ENCODE results near the gene AKAP12. TPM values are rescaled to one million over a fixed set of nuclear protein-coding genes. Genes with fewer than 3 reads are reported as not detected.
"Not testable (repeated sequence)": the region's sequence is repeated elsewhere in the genome, so short reads cannot be mapped to it uniquely, and the experiment has no call there.

The AKAP12 gene
- total RNA-seq, 1 donor from 2014 or later: 0.47 TPM

DNA sequence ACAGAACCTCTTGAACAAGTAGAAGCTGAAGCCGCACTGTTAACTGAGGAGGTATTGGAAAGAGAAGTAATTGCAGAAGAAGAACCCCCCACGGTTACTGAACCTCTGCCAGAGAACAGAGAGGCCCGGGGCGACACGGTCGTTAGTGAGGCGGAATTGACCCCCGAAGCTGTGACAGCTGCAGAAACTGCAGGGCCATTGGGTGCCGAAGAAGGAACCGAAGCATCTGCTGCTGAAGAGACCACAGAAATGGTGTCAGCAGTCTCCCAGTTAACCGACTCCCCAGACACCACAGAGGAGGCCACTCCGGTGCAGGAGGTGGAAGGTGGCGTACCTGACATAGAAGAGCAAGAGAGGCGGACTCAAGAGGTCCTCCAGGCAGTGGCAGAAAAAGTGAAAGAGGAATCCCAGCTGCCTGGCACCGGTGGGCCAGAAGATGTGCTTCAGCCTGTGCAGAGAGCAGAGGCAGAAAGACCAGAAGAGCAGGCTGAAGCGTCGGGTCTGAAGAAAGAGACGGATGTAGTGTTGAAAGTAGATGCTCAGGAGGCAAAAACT, 111.5 kb downstream of the AKAP12 start:
- Mint-ChIP-seq H3K4me1 (ENCODE audit: low read depth) (no peaks in the 10 kb centered on the region), H3K4me3 (no peak overlapping the region), H3K36me3 (ENCODE audit: low read depth) (no peaks in the 10 kb centered on the region), H3K27ac (no peak overlapping the region), H3K9me3 (no peaks in the 10 kb centered on the region), H3K27me3 (ENCODE audit: insufficient read depth) (peaks cover under 1% of the 10 kb centered on the region)
- DNase-seq (ENCODE audit: low spot score): no peak
- intact Hi-C loops (cut with micrococcal nuclease): no loop called here

GRCh38 chr6:151351731-151352130, 112.0 kb downstream of the AKAP12 start:
- Mint-ChIP-seq H3K36me3 (ENCODE audit: low read depth) (no peaks in the 10 kb centered on the region), H3K27me3 (ENCODE audit: insufficient read depth) (no peaks in the 10 kb centered on the region), H3K4me1 (ENCODE audit: low read depth) (no peaks in the 10 kb centered on the region), H3K4me3 (no peak overlapping the region), H3K27ac (no peak overlapping the region), H3K9me3 (no peaks in the 10 kb centered on the region)
- no peak for DNase-seq (ENCODE audit: low spot score)
- intact Hi-C loops (cut with micrococcal nuclease): no loop called here

DNA sequence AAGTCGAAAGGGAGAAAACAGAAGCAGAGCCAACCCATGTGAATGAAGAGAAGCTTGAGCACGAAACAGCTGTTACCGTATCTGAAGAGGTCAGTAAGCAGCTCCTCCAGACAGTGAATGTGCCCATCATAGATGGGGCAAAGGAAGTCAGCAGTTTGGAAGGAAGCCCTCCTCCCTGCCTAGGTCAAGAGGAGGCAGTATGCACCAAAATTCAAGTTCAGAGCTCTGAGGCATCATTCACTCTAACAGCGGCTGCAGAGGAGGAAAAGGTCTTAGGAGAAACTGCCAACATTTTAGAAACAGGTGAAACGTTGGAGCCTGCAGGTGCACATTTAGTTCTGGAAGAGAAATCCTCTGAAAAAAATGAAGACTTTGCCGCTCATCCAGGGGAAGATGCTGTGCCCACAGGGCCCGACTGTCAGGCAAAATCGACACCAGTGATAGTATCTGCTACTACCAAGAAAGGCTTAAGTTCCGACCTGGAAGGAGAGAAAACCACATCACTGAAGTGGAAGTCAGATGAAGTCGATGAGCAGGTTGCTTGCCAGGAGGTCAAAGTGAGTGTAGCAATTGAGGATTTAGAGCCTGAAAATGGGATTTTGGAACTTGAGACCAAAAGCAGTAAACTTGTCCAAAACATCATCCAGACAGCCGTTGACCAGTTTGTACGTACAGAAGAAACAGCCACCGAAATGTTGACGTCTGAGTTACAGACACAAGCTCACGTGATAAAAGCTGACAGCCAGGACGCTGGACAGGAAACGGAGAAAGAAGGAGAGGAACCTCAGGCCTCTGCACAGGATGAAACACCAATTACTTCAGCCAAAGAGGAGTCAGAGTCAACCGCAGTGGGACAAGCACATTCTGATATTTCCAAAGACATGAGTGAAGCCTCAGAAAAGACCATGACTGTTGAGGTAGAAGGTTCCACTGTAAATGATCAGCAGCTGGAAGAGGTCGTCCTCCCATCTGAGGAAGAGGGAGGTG, 112.9 kb downstream of the AKAP12 start:
- no peak for DNase-seq (ENCODE audit: low spot score)
- Mint-ChIP-seq H3K4me1 (ENCODE audit: low read depth) (peaks cover 1% of the 10 kb centered on the region), H3K36me3 (ENCODE audit: low read depth) (no peaks in the 10 kb centered on the region), H3K27ac (no peak overlapping the region), H3K4me3 (no peak overlapping the region), H3K27me3 (ENCODE audit: insufficient read depth) (no peaks in the 10 kb centered on the region), H3K9me3 (no peaks in the 10 kb centered on the region)
- intact Hi-C loops (cut with micrococcal nuclease): no loop called here

GRCh38 chr6:151353795-151354194, 114.0 kb downstream of the AKAP12 start:
- peaks cover 5% of the 10 kb centered on the region for H3K36me3 Mint-ChIP-seq (ENCODE audit: low read depth)
- H3K4me1 Mint-ChIP-seq (ENCODE audit: low read depth): peaks cover 9% of the 10 kb centered on the region
- H3K27ac Mint-ChIP-seq: no peak overlapping the region
- no peak overlapping the region for H3K4me3 Mint-ChIP-seq
- intact Hi-C loops (cut with micrococcal nuclease): no loop called here
- no peak for DNase-seq (ENCODE audit: low spot score)
- no peaks in the 10 kb centered on the region for H3K9me3 Mint-ChIP-seq
- no peaks in the 10 kb centered on the region for H3K27me3 Mint-ChIP-seq (ENCODE audit: insufficient read depth)

- H3K4me1 Mint-ChIP-seq (ENCODE audit: low read depth); H3K9me3 Mint-ChIP-seq; H3K4me3 Mint-ChIP-seq; H3K27me3 Mint-ChIP-seq (ENCODE audit: insufficient read depth); intact Hi-C loops (cut with micrococcal nuclease); H3K27ac Mint-ChIP-seq; DNase-seq (ENCODE audit: low spot score): not testable (repeated sequence)
- peaks cover 15% of the 10 kb centered on the region for H3K36me3 Mint-ChIP-seq (ENCODE audit: low read depth)
Observed at GRCh38 chr6:151356983-151357382, 117.2 kb downstream of the AKAP12 start.

DNA sequence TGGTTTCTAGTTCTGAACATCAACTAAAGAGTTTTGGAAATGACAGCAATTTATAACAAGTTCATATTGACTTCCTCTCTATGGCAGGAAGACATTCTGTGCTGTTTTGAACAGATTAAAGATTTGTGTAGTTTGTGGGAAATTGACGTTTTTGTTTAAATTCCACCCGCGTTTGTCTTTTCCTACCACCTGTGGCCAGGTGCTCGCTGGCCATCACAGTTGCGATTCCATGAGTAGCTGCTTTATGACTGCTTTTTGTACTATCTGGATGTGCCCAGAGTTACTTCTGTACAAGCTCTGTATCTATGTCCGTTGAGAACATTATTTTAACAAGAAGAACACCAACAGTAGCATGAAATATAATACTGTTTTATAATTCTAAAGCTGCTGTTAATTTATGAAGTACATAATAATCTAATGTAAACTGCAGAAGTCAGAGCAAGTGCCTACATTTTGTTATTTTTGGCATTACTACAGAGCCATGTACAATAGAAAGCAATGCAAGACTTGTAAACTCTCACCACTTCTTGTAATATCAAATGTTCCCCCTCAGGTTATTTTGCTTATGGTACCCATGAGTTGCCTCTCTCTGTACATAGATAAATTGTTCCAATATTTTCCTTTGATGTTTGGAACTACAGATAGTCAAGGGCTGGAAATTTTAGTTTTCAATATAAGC, 118.1 kb downstream of the AKAP12 start:
- Mint-ChIP-seq H3K27ac (no peak overlapping the region), H3K4me1 (ENCODE audit: low read depth) (peaks cover 9% of the 10 kb centered on the region), H3K9me3 (no peaks in the 10 kb centered on the region), H3K36me3 (ENCODE audit: low read depth) (peaks cover 18% of the 10 kb centered on the region), H3K4me3 (no peak overlapping the region), H3K27me3 (ENCODE audit: insufficient read depth) (no peaks in the 10 kb centered on the region)
- intact Hi-C loops (cut with micrococcal nuclease): no loop called here
- no peak for DNase-seq (ENCODE audit: low spot score)

- H3K27me3 Mint-ChIP-seq (ENCODE audit: insufficient read depth): no peaks in the 10 kb centered on the region
- intact Hi-C loops (cut with micrococcal nuclease): no loop called here
- H3K27ac Mint-ChIP-seq: no peak overlapping the region
- peaks cover 20% of the 10 kb centered on the region for H3K36me3 Mint-ChIP-seq (ENCODE audit: low read depth)
- H3K9me3 Mint-ChIP-seq: no peaks in the 10 kb centered on the region
- DNase-seq (ENCODE audit: low spot score): no peak
- H3K4me3 Mint-ChIP-seq: no peak overlapping the region
- H3K4me1 Mint-ChIP-seq (ENCODE audit: low read depth): peaks cover 9% of the 10 kb centered on the region
Observed at GRCh38 chr6:151358475-151358874, 118.7 kb downstream of the AKAP12 start.

DNA sequence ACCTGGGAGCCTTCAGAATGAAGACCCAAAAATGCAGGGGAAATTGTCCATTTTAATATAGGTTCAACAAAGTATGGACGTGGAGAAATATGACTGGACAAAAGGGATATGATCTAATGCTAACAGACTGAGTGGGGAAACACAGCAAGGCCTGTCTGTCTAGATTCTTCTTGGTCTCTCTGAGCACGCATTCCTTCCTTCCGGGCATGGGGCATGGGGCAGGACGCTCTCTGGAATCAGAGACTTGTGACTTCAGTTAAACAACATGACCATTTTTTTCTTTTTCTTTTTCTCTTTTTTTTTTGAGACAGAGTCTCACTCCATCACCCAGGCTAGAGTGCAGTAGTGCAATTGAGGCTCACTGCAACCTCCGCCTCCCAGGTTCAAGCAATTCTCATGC, 119.7 kb downstream of the AKAP12 start:
- Mint-ChIP-seq H3K9me3 (no peaks in the 10 kb centered on the region), H3K27me3 (ENCODE audit: insufficient read depth) (no peaks in the 10 kb centered on the region), H3K4me3 (no peak overlapping the region), H3K27ac (no peak overlapping the region), H3K4me1 (ENCODE audit: low read depth) (peaks cover 9% of the 10 kb centered on the region), H3K36me3 (ENCODE audit: low read depth) (peaks cover 25% of the 10 kb centered on the region)
- no peak for DNase-seq (ENCODE audit: low spot score)
- intact Hi-C loops (cut with micrococcal nuclease): no loop called here

GRCh38 chr6:151365233-151365632, 125.5 kb downstream of the AKAP12 start:
- peaks cover 37% of the 10 kb centered on the region for H3K36me3 Mint-ChIP-seq (ENCODE audit: low read depth)
- no peaks in the 10 kb centered on the region for H3K27me3 Mint-ChIP-seq (ENCODE audit: insufficient read depth)
- no peaks in the 10 kb centered on the region for H3K9me3 Mint-ChIP-seq
- peak overlapping the region; percentile 34 for H3K27ac Mint-ChIP-seq
- intact Hi-C loops (cut with micrococcal nuclease): no loop called here
- no peaks in the 10 kb centered on the region for H3K4me1 Mint-ChIP-seq (ENCODE audit: low read depth)
- no peak overlapping the region for H3K4me3 Mint-ChIP-seq
- no peak for DNase-seq (ENCODE audit: low spot score)

GRCh38 chr6:151370509-151371078, 130.8 kb downstream of the AKAP12 start:
- intact Hi-C loops (cut with micrococcal nuclease): no loop called here
- Mint-ChIP-seq H3K36me3 (ENCODE audit: low read depth) (peaks cover 39% of the 10 kb centered on the region), H3K4me1 (ENCODE audit: low read depth) (peaks cover 49% of the 10 kb centered on the region), H3K27ac (peak overlapping the region; percentile 90), H3K4me3 (no peak overlapping the region), H3K27me3 (ENCODE audit: insufficient read depth) (no peaks in the 10 kb centered on the region), H3K9me3 (no peaks in the 10 kb centered on the region)
- no peak for DNase-seq (ENCODE audit: low spot score)

DNA sequence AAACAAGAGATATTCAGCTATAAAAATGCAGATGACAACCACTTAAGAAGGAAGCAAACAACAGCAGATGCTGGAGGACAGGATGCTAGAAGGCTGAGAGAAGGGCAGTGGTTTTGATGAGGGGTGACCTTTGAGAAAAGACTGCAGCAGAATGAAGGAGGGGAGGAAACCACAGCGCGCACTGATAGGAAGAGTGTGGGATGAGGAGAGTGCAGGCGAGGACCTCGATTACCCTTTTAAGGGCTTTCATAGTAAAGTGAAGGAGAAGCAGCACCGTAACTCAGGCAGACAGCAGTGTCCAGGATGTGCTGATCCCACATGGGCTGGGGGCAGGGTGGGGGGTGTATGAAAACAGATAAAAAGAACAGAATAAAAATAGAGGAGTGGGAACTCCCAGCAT, 132.4 kb downstream of the AKAP12 start:
- peak overlapping the region; percentile 90 for H3K27ac Mint-ChIP-seq
- H3K4me3 Mint-ChIP-seq: peak overlapping the region; percentile 58
- intact Hi-C loops (cut with micrococcal nuclease): loop anchor here (1.0 to 2.0 kb wide), 2 partner anchors 8 to 17 kb away; no protein-coding TSS in a partner anchor
- DNase-seq (ENCODE audit: low spot score): no peak
- no peaks in the 10 kb centered on the region for H3K27me3 Mint-ChIP-seq (ENCODE audit: insufficient read depth)
- peaks cover 29% of the 10 kb centered on the region for H3K36me3 Mint-ChIP-seq (ENCODE audit: low read depth)
- H3K9me3 Mint-ChIP-seq: no peaks in the 10 kb centered on the region
- H3K4me1 Mint-ChIP-seq (ENCODE audit: low read depth): peaks cover 64% of the 10 kb centered on the region

- intact Hi-C loops (cut with micrococcal nuclease): no loop called here
- Mint-ChIP-seq H3K36me3 (ENCODE audit: low read depth) (peaks cover 28% of the 10 kb centered on the region), H3K4me1 (ENCODE audit: low read depth) (peaks cover 78% of the 10 kb centered on the region), H3K9me3 (no peaks in the 10 kb centered on the region), H3K4me3 (peak overlapping the region; percentile 58), H3K27ac (peak overlapping the region; percentile 49), H3K27me3 (ENCODE audit: insufficient read depth) (no peaks in the 10 kb centered on the region)
- no peak for DNase-seq (ENCODE audit: low spot score)
Observed at GRCh38 chr6:151374036-151374683, 134.4 kb downstream of the AKAP12 start.
